AG04449 (cell line): ENCODE data around the gene RAB11FIP4.

Experiments
- CTCF ChIA-PET: fragments of 350-600 bp; formaldehyde crosslinking; extraction: SDS; loops from one replicate; lab custom pipeline; 2021; ENCODE audit warnings: antibody characterized with exemption; lab: Yijun Ruan, JAX
- POLR2A ChIA-PET: fragments of 400-600, 350-600 bp; formaldehyde crosslinking; extraction: SDS; loops from one replicate; lab custom pipeline; 2020; ENCODE audit warnings: antibody characterized with exemption, inconsistent platforms; lab: Yijun Ruan, JAX
- DNase-seq: peaks from one replicate; pipeline ENCODE4 v3.0.0-alpha.2; 2010; ENCODE audit warnings: low read depth, low spot score
- H3K4me3 ChIP-seq: 2 replicates; pipeline ENCODE4 v1.5.1; 2011; ENCODE audit warnings: low read depth, mild to moderate bottlenecking, control low read depth, low read length
- CTCF ChIP-seq: IDR thresholded peaks from one replicate; pipeline ENCODE4 v1.5.1; 2011; ENCODE audit warnings: mild to moderate bottlenecking, moderate library complexity, low read length, control low read depth, inconsistent platforms; ENCODE audit not compliant: insufficient read depth; ENCODE audit errors: missing control alignments

RAB11FIP4 gene

DNA sequence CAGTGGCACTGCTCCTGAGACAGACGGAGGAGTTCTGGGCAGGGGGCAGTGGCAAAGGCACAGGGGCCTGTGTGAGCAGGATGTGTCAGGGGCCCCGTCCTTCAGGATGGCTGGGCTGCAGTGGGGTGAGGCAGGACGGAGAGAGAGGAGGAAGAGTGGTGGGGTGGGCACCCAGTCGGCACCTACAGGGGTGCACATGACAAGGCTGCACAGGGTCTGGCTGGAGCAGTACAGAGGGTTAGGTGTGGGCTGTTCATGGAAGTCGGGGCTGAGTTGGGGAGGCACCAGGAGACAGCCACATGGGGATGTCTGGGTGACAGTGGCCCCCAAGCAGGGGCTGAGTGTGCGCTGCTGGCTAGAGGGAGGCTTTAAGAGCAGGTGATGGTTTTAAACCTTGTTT lies 106.0 kb downstream of the RAB11FIP4 start:
- CTCF ChIA-PET = no interaction called here
- no peak overlapping the region for H3K4me3 ChIP-seq
- no peak for TF ChIP-seq CTCF
- no peak for DNase-seq
- POLR2A ChIA-PET = no interaction called here

DNA sequence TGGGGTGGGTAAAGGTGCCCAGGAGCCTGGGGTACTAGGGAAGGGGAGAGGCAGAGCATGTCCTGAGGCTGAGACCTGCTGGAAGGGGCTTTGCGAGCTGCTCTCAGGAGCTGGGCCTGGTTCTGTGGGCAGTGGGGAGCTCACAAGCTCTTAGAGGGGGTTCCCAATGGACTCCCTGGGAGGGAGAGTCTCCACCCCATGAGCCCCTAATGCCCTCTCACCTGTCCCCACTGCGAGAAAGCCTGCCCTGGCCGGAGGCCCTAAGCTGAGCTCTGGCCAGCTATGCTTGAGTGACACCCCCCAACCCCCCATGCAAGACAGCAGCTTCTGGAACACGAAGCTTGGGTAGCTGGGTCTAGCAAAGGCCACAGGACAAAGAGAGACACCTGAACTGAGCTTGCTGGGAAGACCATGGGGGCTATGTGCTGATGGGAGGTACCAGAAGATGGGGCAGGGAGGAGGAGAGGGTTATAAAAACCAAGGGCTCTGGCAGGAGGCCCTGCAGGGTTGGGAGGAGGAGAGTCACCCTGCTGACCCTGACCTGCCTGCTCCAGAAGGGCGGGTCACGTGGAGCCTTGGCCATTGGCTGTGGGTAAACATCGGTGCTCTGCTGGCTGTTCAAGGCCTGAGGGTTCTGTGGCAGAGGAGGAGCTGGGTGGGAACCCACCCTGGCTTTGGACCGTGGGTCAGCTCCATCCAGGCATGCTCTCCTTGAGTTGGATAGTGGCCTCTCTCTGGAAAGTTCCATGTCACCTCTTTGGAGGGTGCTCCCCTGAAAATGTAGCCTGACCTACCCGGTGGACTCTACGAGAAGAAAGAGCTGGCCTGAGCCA lies 106.7 kb downstream of the RAB11FIP4 start:
- POLR2A ChIA-PET = no interaction called here
- CTCF ChIA-PET = interaction anchor here (0.7 to 1.3 kb wide), 4 partner anchors 10 to 509 kb away, joined by 3 to 4 read pairs (median 3); partner anchors contain the start of gene LRRC37B
- no peak for DNase-seq
- TF ChIP-seq CTCF = no peak
- no peak overlapping the region for H3K4me3 ChIP-seq

DNA sequence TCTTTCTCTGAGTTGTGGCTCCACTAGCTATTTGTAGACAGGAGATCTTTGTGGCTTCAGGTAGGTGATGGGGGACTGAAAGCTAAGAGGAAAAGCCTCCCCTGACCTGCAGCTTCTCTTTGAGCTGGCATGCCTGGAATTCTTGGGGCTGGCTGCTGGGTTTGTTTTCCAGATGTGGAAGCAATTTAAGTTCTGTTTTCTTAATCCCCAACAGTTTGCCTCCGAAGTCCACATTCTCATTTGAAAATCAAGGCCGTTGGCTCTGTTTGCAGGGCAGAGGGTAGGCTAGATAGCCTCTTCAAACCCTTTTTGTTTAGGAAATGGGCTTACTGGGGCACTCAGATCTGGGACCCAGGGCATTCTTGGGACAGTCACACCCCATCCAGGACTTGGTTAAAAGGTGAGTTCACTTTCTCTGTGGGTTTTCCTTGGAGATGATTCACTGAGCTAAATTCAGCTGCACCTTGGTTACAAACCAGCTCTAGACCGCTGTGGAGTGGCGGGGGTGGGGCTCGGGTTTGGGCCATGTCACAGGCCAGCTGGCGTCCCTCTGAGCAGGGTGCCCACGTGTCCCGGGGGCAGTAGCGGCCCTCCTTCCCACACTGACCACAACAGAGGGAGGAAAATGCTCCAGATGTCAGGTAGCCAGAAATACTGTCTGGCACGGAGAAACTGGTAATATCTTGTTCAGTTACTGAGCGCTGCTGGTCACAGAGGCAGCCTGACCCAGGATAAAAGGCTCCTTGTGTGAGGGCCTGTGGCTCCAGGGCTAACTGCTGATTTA lies 108.5 kb downstream of the RAB11FIP4 start:
- ChIA-PET POLR2A (interaction anchor here (0.6 kb wide), 1 partner anchor 10 kb away, joined by 3 read pairs; no protein-coding TSS in a partner anchor), CTCF (interaction anchor here (0.6 kb wide), 1 partner anchor 23 kb away, joined by 3 read pairs; no protein-coding TSS in a partner anchor)

GRCh38 chr17:31506517-31506916 lies 115.0 kb downstream of the RAB11FIP4 start:
- TF ChIP-seq CTCF = no peak
- POLR2A ChIA-PET = no interaction called here
- no peak overlapping the region for H3K4me3 ChIP-seq
- DNase-seq = no peak
- CTCF ChIA-PET = no interaction called here

More for the DNA sequence above, 108.5 kb downstream of the RAB11FIP4 start:
- no peak overlapping the region for H3K4me3 ChIP-seq
- no peak for DNase-seq
- no peak for TF ChIP-seq CTCF

DNA sequence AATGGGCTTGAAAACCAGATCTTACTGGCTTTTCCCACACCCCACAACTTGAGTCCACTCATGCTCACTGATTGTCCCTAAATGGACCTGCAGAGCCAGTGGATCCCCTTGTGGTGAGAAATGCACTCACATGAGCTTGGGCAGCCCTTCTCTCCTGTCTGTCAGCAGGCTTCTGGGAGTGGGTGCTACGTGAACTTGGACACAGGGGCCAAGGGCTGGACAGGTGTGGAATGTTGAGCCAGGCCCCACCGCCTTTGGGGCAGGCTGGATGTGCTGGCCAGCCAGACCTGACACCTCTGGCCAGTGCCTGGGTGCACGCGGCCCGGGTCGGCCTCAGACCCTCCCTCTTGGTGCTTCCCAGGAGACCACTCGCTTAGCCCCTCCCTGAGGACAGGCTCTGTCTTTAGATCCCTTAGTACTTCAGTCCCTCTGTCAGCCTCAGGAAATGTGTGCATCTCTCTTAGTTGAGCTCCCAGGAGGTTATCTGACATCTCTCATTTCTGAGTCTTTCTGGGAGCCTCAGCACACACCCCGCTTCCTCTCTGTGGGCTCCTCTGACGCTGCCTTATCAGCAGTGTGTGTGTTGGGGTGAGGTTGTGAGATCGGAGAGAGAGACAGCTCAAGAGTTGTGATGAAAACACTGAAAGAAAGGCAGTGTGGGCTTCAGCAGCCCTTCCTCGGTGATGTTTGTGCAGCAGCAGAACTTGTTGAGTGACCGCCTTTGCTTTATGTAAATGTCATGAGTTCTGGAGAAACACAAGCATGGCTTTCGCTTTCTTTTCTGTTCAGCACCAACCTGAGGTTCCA lies 117.0 kb downstream of the RAB11FIP4 start:
- CTCF ChIA-PET = interaction anchor here (1.0 to 4.8 kb wide), 4 partner anchors 13 to 333 kb away, joined by 3 to 27 read pairs (median 4); no protein-coding TSS in a partner anchor
- no peak overlapping the region for H3K4me3 ChIP-seq
- POLR2A ChIA-PET = no interaction called here

More for the DNA sequence above, 117.0 kb downstream of the RAB11FIP4 start:
- DNase-seq = no peak
- peak; percentile 21 for TF ChIP-seq CTCF
